ENCODE data around the gene ADCY3. TPM values are rescaled to one million over a fixed set of nuclear protein-coding genes. Genes with fewer than 3 reads are reported as not detected.

ADCY3 gene
- total and polyA plus RNA-seq, 2 experiments from 2014 or later: 9.1 to 47.4 TPM

DNA sequence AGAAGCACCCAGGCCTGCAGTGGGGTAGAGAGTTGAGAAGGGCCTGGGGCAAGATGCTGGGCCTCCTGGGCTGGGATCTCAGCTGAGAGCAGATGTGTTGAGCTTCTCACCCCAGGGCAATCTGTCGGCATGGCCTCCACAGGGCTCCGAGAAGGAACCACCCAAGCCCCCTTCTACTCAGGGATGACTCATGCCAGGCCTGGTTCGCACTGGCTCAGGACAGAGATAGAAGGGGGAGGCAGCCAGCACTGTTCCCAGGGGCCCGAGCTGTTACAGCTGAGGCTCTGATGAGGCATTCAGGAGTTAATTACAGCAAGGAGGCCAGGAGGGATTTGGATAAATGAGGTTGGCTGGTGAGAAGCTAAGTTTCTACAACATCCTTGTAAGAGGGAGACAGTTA is 64.3 kb downstream of the ADCY3 start:
- Histone ChIP-seq H3K9ac (peak overlapping the region; percentile 15; the same call in 1 of the 2 replicates), H3K36me3 (ENCODE audit: low read depth) (no peaks in the 10 kb centered on the region), H3K4me1 (ENCODE audit: insufficient read depth) (peaks cover 17% of the 10 kb centered on the region), H3K9me2 (ENCODE audit: insufficient read depth) (no peaks in the 10 kb centered on the region), H3K4me2 (ENCODE audit: unreplicated experiment) (peak overlapping the region; percentile 16), H3K27me3 (replicated peaks; ENCODE audit: insufficient read depth) (no peaks in the 10 kb centered on the region), H3K27ac (peak overlapping the region; percentile 31; the same call in 1 of the 2 replicates), H3K4me3 (no peak overlapping the region), H3K9me3 (ENCODE audit: low read depth) (no peaks in the 10 kb centered on the region), H4K20me1 (ENCODE audit: insufficient read depth) (no peaks in the 10 kb centered on the region), H3K79me2 (ENCODE audit: insufficient read depth) (no peaks in the 10 kb centered on the region), H2AFZ (peak overlapping the region; percentile 41), H3F3A (ENCODE audit: insufficient read depth) (peaks cover 4% of the 10 kb centered on the region)
- no peak for TF ChIP-seq EZH2phosphoT487 (IDR thresholded peaks at IDR 0.05; ENCODE audit: insufficient read depth, low read depth)
- no peak for TF ChIP-seq EZH2 (IDR thresholded peaks at IDR 0.05; ENCODE audit: insufficient read depth, poor library complexity, severe bottlenecking)
- DNase-seq: peak; percentile 76
- WGBS, 2 experiments (ENCODE audit: low coverage in 1 of 2, low lambda C conversion rate in 2 of 2, missing lambda C conversion rate in 2 of 2): 6 to 10% methylated on average over 4 of the region's 4 CpGs
- in situ Hi-C loops (cut with MboI): no loop called here

DNA sequence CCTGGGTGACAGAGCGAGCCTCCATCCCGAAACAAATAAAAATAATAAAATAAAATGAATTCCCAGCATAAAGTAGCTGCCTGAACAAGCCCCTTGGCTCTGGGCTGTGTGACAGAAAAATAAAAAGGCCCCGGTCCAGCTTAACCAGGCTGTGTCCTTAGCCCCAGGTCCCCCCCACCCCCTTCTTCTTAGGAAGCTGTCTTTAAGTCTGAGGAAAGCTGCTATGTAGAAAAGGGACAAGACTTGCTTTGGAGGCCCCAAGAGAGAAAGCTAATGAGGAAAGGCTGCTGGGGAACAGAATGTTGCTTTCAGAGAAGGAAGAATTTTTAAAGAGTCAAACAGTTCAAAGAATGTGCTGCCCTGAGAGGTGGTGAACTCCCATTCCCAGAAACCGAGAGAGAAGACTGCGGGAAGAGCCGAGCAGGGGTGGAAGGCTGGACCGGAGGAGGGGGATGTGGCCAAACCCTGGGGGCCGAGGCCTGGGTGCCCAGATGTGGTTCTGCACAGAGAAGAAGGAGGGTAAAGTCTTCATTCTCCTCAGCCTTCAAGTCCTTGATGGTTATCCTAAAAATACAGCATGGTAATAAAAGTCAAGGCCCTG is 64.9 kb downstream of the ADCY3 start:
- no peaks in the 10 kb centered on the region for H3K9me3 ChIP-seq (ENCODE audit: low read depth)
- 45 to 49% methylated on average over 8 of the region's 8 CpGs for WGBS, 2 experiments (ENCODE audit: low coverage in 1 of 2, low lambda C conversion rate in 2 of 2, missing lambda C conversion rate in 2 of 2)
- H3K79me2 ChIP-seq (ENCODE audit: insufficient read depth): no peaks in the 10 kb centered on the region
- no peak overlapping the region for H3K4me3 ChIP-seq
- peak overlapping the region; percentile 41 for H2AFZ ChIP-seq
- DNase-seq: no peak
- H3K4me1 ChIP-seq (ENCODE audit: insufficient read depth): peaks cover 17% of the 10 kb centered on the region
- H3K27me3 ChIP-seq (replicated peaks; ENCODE audit: insufficient read depth): no peaks in the 10 kb centered on the region
- H3K27ac ChIP-seq: peak overlapping the region; percentile 31; the same call in 1 of the 2 replicates
- no peaks in the 10 kb centered on the region for H3K9me2 ChIP-seq (ENCODE audit: insufficient read depth)
- peaks cover 4% of the 10 kb centered on the region for H3F3A ChIP-seq (ENCODE audit: insufficient read depth)
- no peaks in the 10 kb centered on the region for H4K20me1 ChIP-seq (ENCODE audit: insufficient read depth)
- H3K4me2 ChIP-seq (ENCODE audit: unreplicated experiment): no peak overlapping the region
- TF ChIP-seq EZH2 (IDR thresholded peaks at IDR 0.05; ENCODE audit: insufficient read depth, poor library complexity, severe bottlenecking): no peak
- no peak for TF ChIP-seq EZH2phosphoT487 (IDR thresholded peaks at IDR 0.05; ENCODE audit: insufficient read depth, low read depth)
- in situ Hi-C loops (cut with MboI): no loop called here
- H3K9ac ChIP-seq: peak overlapping the region; percentile 15; the same call in 1 of the 2 replicates
- no peaks in the 10 kb centered on the region for H3K36me3 ChIP-seq (ENCODE audit: low read depth)

DNA sequence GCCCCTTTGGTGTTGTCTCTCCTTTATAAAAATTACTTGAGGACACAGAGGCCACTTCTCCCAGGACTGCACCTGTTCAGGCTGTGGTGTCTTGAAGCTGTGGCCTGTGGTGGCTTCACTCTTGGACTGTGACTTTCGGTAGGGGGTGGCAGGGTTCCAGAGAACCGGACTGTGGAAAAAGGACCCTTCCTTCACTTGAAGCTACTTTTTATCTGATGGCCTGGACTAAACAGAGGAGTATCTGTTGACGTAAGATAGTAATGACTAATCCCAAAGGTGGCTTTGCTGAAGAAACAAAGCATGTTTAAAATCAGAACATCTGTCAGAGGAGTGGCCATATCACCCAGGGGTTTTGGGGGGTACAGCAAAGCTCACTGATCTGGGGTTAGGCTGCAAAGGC is 66.0 kb downstream of the ADCY3 start:
- Histone ChIP-seq H3K4me2 (ENCODE audit: unreplicated experiment) (no peak overlapping the region), H3K9me2 (ENCODE audit: insufficient read depth) (no peaks in the 10 kb centered on the region), H2AFZ (no peak overlapping the region), H3K4me3 (no peak overlapping the region), H3F3A (ENCODE audit: insufficient read depth) (peaks cover 4% of the 10 kb centered on the region), H3K9ac (no peak overlapping the region), H3K27ac (no peak overlapping the region), H3K36me3 (ENCODE audit: low read depth) (no peaks in the 10 kb centered on the region), H3K79me2 (ENCODE audit: insufficient read depth) (no peaks in the 10 kb centered on the region), H3K27me3 (replicated peaks; ENCODE audit: insufficient read depth) (no peaks in the 10 kb centered on the region), H4K20me1 (ENCODE audit: insufficient read depth) (no peaks in the 10 kb centered on the region), H3K4me1 (ENCODE audit: insufficient read depth) (peaks cover 17% of the 10 kb centered on the region), H3K9me3 (ENCODE audit: low read depth) (no peaks in the 10 kb centered on the region)
- no peak for DNase-seq
- in situ Hi-C loops (cut with MboI): no loop called here
- no peak for TF ChIP-seq EZH2 (IDR thresholded peaks at IDR 0.05; ENCODE audit: insufficient read depth, poor library complexity, severe bottlenecking)
- no peak for TF ChIP-seq EZH2phosphoT487 (IDR thresholded peaks at IDR 0.05; ENCODE audit: insufficient read depth, low read depth)
- WGBS, 2 experiments (ENCODE audit: low coverage in 1 of 2, low lambda C conversion rate in 2 of 2, missing lambda C conversion rate in 2 of 2): 83 to 86% methylated on average over 3 of the region's 3 CpGs

DNA sequence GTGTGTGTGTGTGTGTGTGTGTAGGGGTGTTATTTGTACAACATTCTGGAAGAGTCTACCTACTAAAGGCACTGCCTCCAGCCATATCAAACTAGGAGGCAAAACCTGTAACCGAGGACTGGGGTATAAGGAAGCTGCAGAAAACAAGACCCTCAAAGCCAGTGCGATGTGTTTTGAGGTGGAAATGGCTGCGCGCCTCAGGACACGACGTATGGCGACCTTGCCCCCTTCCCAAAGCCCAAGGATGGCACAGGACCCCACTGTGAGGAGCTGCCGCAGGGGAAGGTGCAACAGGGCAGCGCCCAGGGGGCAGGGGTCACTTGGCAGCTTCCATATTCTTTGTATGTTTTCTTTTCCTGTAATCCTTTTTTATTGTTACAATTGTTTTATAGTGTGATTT is 67.0 kb downstream of the ADCY3 start:
- Histone ChIP-seq H3K27me3 (replicated peaks; ENCODE audit: insufficient read depth) (no peaks in the 10 kb centered on the region), H3K27ac (no peak overlapping the region), H3K36me3 (ENCODE audit: low read depth) (no peaks in the 10 kb centered on the region), H3K4me1 (ENCODE audit: insufficient read depth) (peaks cover 17% of the 10 kb centered on the region), H3K4me3 (no peak overlapping the region), H3K9me2 (ENCODE audit: insufficient read depth) (no peaks in the 10 kb centered on the region), H3K4me2 (ENCODE audit: unreplicated experiment) (no peak overlapping the region), H4K20me1 (ENCODE audit: insufficient read depth) (no peaks in the 10 kb centered on the region), H3K9me3 (ENCODE audit: low read depth) (no peaks in the 10 kb centered on the region), H3K79me2 (ENCODE audit: insufficient read depth) (no peaks in the 10 kb centered on the region), H3K9ac (no peak overlapping the region), H2AFZ (no peak overlapping the region), H3F3A (ENCODE audit: insufficient read depth) (peaks cover 4% of the 10 kb centered on the region)
- no peak for DNase-seq
- in situ Hi-C loops (cut with MboI): no loop called here
- no peak for TF ChIP-seq EZH2phosphoT487 (IDR thresholded peaks at IDR 0.05; ENCODE audit: insufficient read depth, low read depth)
- TF ChIP-seq EZH2 (IDR thresholded peaks at IDR 0.05; ENCODE audit: insufficient read depth, poor library complexity, severe bottlenecking): no peak
- WGBS, 2 experiments (ENCODE audit: low coverage in 1 of 2, low lambda C conversion rate in 2 of 2, missing lambda C conversion rate in 2 of 2): 93 to 98% methylated on average over 9 of the region's 9 CpGs

All from GM23248 (cell line).